Hematopoietic multipotent progenitor cell treated with erythropoietin and hydrocortisone succinate and interleukin-3 and kit ligand, for 17 days (in vitro differentiated cells): ENCODE data around the gene ADAMTS2.

ENCODE experiments used
- DNase-seq: peaks from one replicate; pipeline ENCODE4 v3.0.0-alpha.2; 2015; ENCODE audit warnings: low spot score

The ADAMTS2 gene

GRCh38 chr5:179311091-179311470 is 34.2 kb downstream of the ADAMTS2 start:
- no peak for DNase-seq

GRCh38 chr5:179310439-179311090 is 34.7 kb downstream of the ADAMTS2 start:
- DNase-seq = no peak

- no peak for DNase-seq
Observed at GRCh38 chr5:179309751-179310320, 35.4 kb downstream of the ADAMTS2 start.

GRCh38 chr5:179309383-179309670 is 35.9 kb downstream of the ADAMTS2 start:
- no peak for DNase-seq

- DNase-seq = no peak
Observed at GRCh38 chr5:179308563-179309382, 36.5 kb downstream of the ADAMTS2 start.

GRCh38 chr5:179307931-179308471 is 37.3 kb downstream of the ADAMTS2 start:
- no peak for DNase-seq

GRCh38 chr5:179307013-179307800 is 38.1 kb downstream of the ADAMTS2 start:
- DNase-seq = no peak

- DNase-seq = no peak
Observed at GRCh38 chr5:179306191-179307012, 38.9 kb downstream of the ADAMTS2 start.

GRCh38 chr5:179304871-179305270 is 40.4 kb downstream of the ADAMTS2 start:
- DNase-seq = no peak

GRCh38 chr5:179304466-179304865 is 40.8 kb downstream of the ADAMTS2 start:
- DNase-seq = no peak

- no peak for DNase-seq
Observed at GRCh38 chr5:179303451-179304200, 41.6 kb downstream of the ADAMTS2 start.

- no peak for DNase-seq
Observed at GRCh38 chr5:179302499-179303185, 42.6 kb downstream of the ADAMTS2 start.

- no peak for DNase-seq
Observed at GRCh38 chr5:179301796-179302195, 43.5 kb downstream of the ADAMTS2 start.

- no peak for DNase-seq
Observed at GRCh38 chr5:179301376-179301775, 43.9 kb downstream of the ADAMTS2 start.

- no peak for DNase-seq
Observed at GRCh38 chr5:179300581-179301180, 44.6 kb downstream of the ADAMTS2 start.

GRCh38 chr5:179298181-179298993 is 46.9 kb downstream of the ADAMTS2 start:
- DNase-seq = no peak

GRCh38 chr5:179297486-179298180 is 47.6 kb downstream of the ADAMTS2 start:
- DNase-seq = no peak

GRCh38 chr5:179297026-179297425 is 48.2 kb downstream of the ADAMTS2 start:
- no peak for DNase-seq
